MM.1S (cell line): ENCODE measurements around the gene DNAJA4.

ENCODE experiments used
- DNase-seq: peaks from one replicate; pipeline ENCODE4 v3.0.0-alpha.2; 2015
- H2AFZ ChIP-seq: fragments of 300-600 bp; sonication (generic); 2 replicates; pipeline ENCODE4 v1.6.0; 2016; ENCODE audit warnings: antibody characterized with exemption, low read length
- H3F3A ChIP-seq: fragments of 300-600 bp; sonication (generic); 2 replicates; pipeline ENCODE4 v1.6.1; 2016; ENCODE audit warnings: mild to moderate bottlenecking, antibody characterized with exemption, low read length, moderate library complexity, mixed read lengths; ENCODE audit not compliant: insufficient read depth
- H3K27ac ChIP-seq: fragments of 300-600 bp; sonication (generic); 2 replicates; pipeline ENCODE4 v1.5.1; 2016; ENCODE audit warnings: mild to moderate bottlenecking, low read length
- H3K27me3 ChIP-seq: fragments of 300-600 bp; sonication (generic); replicated peaks from 2 replicates; pipeline ENCODE4 v1.6.0; 2016; ENCODE audit warnings: low read length; ENCODE audit not compliant: insufficient read depth
- H3K36me3 ChIP-seq: fragments of 300-600 bp; sonication (generic); replicated peaks from 2 replicates; pipeline ENCODE4 v1.6.1; 2016; ENCODE audit warnings: mild to moderate bottlenecking, low read length, mixed read lengths; ENCODE audit not compliant: insufficient read depth
- H3K4me1 ChIP-seq: fragments of 300-600 bp; sonication (generic); 2 replicates; pipeline ENCODE4 v1.6.1; 2016; ENCODE audit warnings: low read length, mixed read lengths
- H3K4me2 ChIP-seq: fragments of 300-600 bp; sonication (generic); 2 replicates; pipeline ENCODE4 v1.6.0; 2016; ENCODE audit warnings: low read depth, low read length
- H3K4me3 ChIP-seq: fragments of 300-600 bp; sonication (generic); 2 replicates; pipeline ENCODE4 v1.5.1; 2016; ENCODE audit warnings: low read length, mixed read lengths
- H3K79me2 ChIP-seq: fragments of 300-600 bp; sonication (generic); 2 replicates; pipeline ENCODE4 v1.6.1; 2016; ENCODE audit warnings: mixed run types, low read length, mixed read lengths
- H3K9ac ChIP-seq: fragments of 300-600 bp; sonication (generic); 2 replicates; pipeline ENCODE4 v1.6.1; 2016; ENCODE audit warnings: low read length, mixed read lengths
- H3K9me2 ChIP-seq: fragments of 300-600 bp; sonication (generic); replicated peaks from 2 replicates; pipeline ENCODE4 v1.6.1; 2016; ENCODE audit warnings: mild to moderate bottlenecking, low read length, mixed read lengths; ENCODE audit not compliant: insufficient read depth
- H3K9me3 ChIP-seq: fragments of 300-600 bp; sonication (generic); replicated peaks from 2 replicates; pipeline ENCODE4 v1.6.1; 2016; ENCODE audit warnings: mild to moderate bottlenecking, low read length, mixed read lengths; ENCODE audit not compliant: insufficient read depth
- H4K20me1 ChIP-seq: fragments of 300-600 bp; sonication (generic); 2 replicates; pipeline ENCODE4 v1.6.1; 2016; ENCODE audit warnings: mild to moderate bottlenecking, low read length, moderate library complexity, mixed read lengths; ENCODE audit not compliant: insufficient read depth
- CTCF ChIP-seq: fragments of 300-600 bp; sonication (generic); IDR thresholded peaks from 2 replicates; pipeline ENCODE4 v1.5.1; 2016; ENCODE audit warnings: antibody characterized with exemption, low read length, mixed read lengths
- EZH2 ChIP-seq: fragments of 300-600 bp; sonication (generic); optimal IDR thresholded peaks from 2 replicates; pipeline ENCODE3; 2017; ENCODE audit warnings: low read depth, mild to moderate bottlenecking, antibody characterized with exemption, low read length, mixed read lengths
- EZH2phosphoT487 ChIP-seq: fragments of 300-600 bp; sonication (generic); IDR thresholded peaks from 2 replicates; pipeline ENCODE4 v1.6.1; 2018; ENCODE audit warnings: antibody characterized with exemption, low read length

Gene DNAJA4

DNA sequence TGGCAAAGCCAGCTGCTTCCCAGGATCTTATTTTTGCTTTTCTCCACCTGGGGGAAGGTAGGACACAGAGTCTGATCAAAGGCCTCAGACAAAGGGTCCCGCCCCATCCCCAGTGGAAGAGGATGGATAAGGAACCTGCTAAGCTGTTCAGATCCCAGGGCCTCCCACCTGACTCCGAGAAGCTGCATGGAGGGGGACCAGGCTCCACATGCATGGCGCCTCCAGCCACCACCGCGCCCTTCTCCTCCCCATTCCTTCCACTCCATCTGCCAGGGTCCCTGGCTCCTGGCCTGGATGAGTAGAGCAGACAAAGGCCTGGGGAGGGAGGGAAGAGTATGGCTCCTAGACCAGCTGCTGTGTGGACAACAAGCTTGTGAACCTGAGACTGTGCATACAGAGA lies 55.8 kb downstream of the DNAJA4 start:
- H3K9me3 ChIP-seq: no peaks in the 10 kb centered on the region
- H3K4me3 ChIP-seq: no peak overlapping the region
- H3K4me1 ChIP-seq: no peaks in the 10 kb centered on the region
- TF ChIP-seq CTCF: no peak
- TF ChIP-seq EZH2: no peak
- H3K9ac ChIP-seq: no peak overlapping the region
- H3K4me2 ChIP-seq: no peak overlapping the region
- H3K27ac ChIP-seq: no peak overlapping the region
- H3K27me3 ChIP-seq: no peaks in the 10 kb centered on the region
- H2AFZ ChIP-seq: no peak overlapping the region
- DNase-seq: no peak
- H3K9me2 ChIP-seq: no peaks in the 10 kb centered on the region
- no peaks in the 10 kb centered on the region for H4K20me1 ChIP-seq
- H3K36me3 ChIP-seq: no peaks in the 10 kb centered on the region
- no peaks in the 10 kb centered on the region for H3F3A ChIP-seq
- H3K79me2 ChIP-seq: no peaks in the 10 kb centered on the region

DNA sequence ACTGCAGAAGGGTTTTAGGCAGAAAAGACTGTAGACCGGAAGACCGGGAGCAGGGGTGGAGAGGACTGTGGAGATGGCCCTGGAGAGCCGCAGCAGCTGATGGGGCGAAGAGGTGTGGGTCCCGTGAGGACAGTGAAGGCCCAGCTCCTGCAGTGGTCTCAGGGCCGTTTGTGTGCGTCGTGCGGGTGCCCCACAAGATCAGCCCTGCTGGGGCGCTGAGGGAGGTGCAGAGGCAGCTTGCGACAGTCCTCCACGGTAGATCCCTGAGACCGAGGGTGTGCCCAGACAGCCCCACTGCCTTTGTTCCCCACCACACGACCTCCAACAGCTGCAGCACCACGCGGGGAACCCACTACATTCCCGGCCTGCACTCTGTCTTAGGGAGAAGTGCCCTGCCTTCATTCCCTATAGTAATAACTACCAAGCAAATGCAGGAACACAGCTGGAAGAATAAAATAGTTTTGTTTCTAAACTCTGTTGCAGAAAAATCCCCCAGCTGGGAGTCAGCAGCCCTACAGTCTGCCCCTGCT lies 56.7 kb downstream of the DNAJA4 start:
- no peaks in the 10 kb centered on the region for H4K20me1 ChIP-seq
- no peak overlapping the region for H3K27ac ChIP-seq
- H3K4me1 ChIP-seq: no peaks in the 10 kb centered on the region
- DNase-seq: no peak
- H3K4me2 ChIP-seq: no peak overlapping the region
- H3K36me3 ChIP-seq: no peaks in the 10 kb centered on the region
- no peak overlapping the region for H3K4me3 ChIP-seq
- no peaks in the 10 kb centered on the region for H3K79me2 ChIP-seq
- H3K9me2 ChIP-seq: no peaks in the 10 kb centered on the region
- TF ChIP-seq EZH2phosphoT487: no peak
- no peak for TF ChIP-seq EZH2
- TF ChIP-seq CTCF: no peak
- no peaks in the 10 kb centered on the region for H3F3A ChIP-seq
- no peak overlapping the region for H3K9ac ChIP-seq
- no peak overlapping the region for H2AFZ ChIP-seq
- H3K27me3 ChIP-seq: no peaks in the 10 kb centered on the region
- H3K9me3 ChIP-seq: no peaks in the 10 kb centered on the region

DNA sequence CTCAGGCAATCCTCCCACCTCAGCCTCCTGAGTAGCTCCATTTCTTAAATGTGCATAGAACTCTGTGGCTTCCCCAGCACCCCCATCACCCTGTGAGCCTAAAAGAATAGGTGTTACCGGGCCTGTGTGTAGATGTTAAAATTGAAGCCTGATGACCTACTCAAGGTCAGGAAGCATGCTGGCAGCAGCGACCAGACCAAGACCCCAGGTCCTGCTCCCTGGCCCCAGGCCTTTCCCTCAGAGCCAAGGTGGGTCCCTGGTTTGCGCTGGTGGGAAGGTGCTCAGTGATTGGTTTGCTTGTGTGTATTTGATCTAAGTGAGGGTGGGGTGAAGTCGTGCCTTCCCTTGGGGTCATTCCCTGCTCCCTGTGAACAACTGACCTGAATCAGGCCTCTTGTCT lies 57.4 kb downstream of the DNAJA4 start:
- DNase-seq: no peak

More for the DNA sequence above, 57.4 kb downstream of the DNAJA4 start:
- H3K27ac ChIP-seq: no peak overlapping the region
- no peaks in the 10 kb centered on the region for H4K20me1 ChIP-seq
- H3K4me2 ChIP-seq: no peak overlapping the region
- no peaks in the 10 kb centered on the region for H3K9me3 ChIP-seq
- no peaks in the 10 kb centered on the region for H3K9me2 ChIP-seq
- no peaks in the 10 kb centered on the region for H3K79me2 ChIP-seq
- H3F3A ChIP-seq: no peaks in the 10 kb centered on the region
- no peaks in the 10 kb centered on the region for H3K4me1 ChIP-seq
- no peak overlapping the region for H2AFZ ChIP-seq
- H3K4me3 ChIP-seq: no peak overlapping the region
- no peaks in the 10 kb centered on the region for H3K36me3 ChIP-seq
- no peak for TF ChIP-seq CTCF
- no peak for TF ChIP-seq EZH2
- TF ChIP-seq EZH2phosphoT487: no peak
- H3K9ac ChIP-seq: no peak overlapping the region
- no peaks in the 10 kb centered on the region for H3K27me3 ChIP-seq
